Tibial nerve (tissue), 4 donors: ENCODE measurements around the gene MYO15B.

ENCODE experiments used
- CTCF ChIP-seq, 5 experiments: fragments of 200-600 bp in 3 of 5; fragments of 450-650 bp in 2 of 5; sonication (generic) in 3 of 5; IDR thresholded peaks; one replicate each; pipeline ENCODE4 v1.5.1; 2016 to 2019; ENCODE audit warnings: antibody characterized with exemption in 5 of 5, mild to moderate bottlenecking in 3 of 5, moderate library complexity in 2 of 5
- EP300 ChIP-seq, 2 donors: sonication (generic); formaldehyde crosslinking; IDR thresholded peaks; one replicate each; pipeline ENCODE4 v1.6.1; 2017; ENCODE audit warnings: antibody characterized with exemption in 2 of 2, mild to moderate bottlenecking in 1 of 2

DNA sequence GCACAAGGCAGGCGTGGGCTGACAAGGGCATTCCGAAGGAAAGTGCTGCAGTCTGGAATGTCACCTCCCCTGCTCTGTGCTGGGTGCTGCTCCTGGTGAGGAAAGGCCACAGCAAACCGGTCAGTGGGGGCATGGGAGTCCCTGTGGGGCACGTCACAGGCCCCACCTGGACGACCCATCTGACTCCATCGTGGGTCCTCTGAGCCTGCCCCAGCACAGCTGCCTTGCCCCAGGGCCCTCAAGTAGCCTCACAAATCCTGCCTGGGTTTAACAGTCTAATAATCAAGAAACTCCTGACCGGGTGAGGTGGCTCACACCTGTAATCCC lies 2.8 kb upstream of the MYO15B start:
- TF ChIP-seq EP300 (IDR thresholded peaks at IDR 0.05) (no peak), CTCF (IDR thresholded peaks at IDR 0.05) (no peak)
